K562 (cell line): Measurements from ENCODE around the gene RBM25. TPM values are rescaled to one million over a fixed set of nuclear protein-coding genes. Genes with fewer than 3 reads are reported as not detected.

Experiments used
- polyA plus RNA-seq, 8 experiments: library from polyadenylated mRNA; depleted of rRNA in 4 of 8; stranded (reverse) in 5 of 8; unstranded in 3 of 8; fragments of >200 nt; fragmentation: Nextera tagmentation in 2 of 8; fragmentation: Illumina TruSeq in 1 of 8; extraction: Ambion mirVana in 2 of 8; extraction: Trizol in 1 of 8; gene quantifications; 2 replicates each; pipeline versions ENCODE4 v1.2.1 to v1.2.3, GENCODE V29; 2011 to 2014; ENCODE audit warnings: inconsistent platforms in 1 of 8, missing spikeins in 1 of 8
- small RNA-seq: library from RNA; depleted of rRNA; stranded (forward); fragments of <200 nt; gene quantifications from one replicate; pipeline ENCODE3, GENCODE V24; 2014
- total RNA-seq, 7 experiments: library from RNA; depleted of rRNA in 6 of 7; stranded (reverse); fragments of >200 nt in 6 of 7; fragmentation: Illumina TruSeq in 2 of 7; extraction: Trizol in 2 of 7; gene quantifications; 2 replicates each; pipeline versions ENCODE4 v1.2.1 to v1.2.3, GENCODE V29; 2011 to 2021; ENCODE audit warnings: low replicate concordance in 1 of 7

RBM25 gene
- total and polyA plus RNA-seq, 9 of the 15 experiments (the other 6 are each of a cell fraction or from before 2014, with no cell fraction given), result 28.6 to 80.1 (median 48.1) TPM

Small RNAs within 50 kb of the gene (small RNA-seq; reads per million reads assigned to genes)
- gene RN7SL586P, result not detected

Other genes starting within 250 kb of the RBM25 start
- gene DPF3, start 164.4 kb upstream of the RBM25 start, total RNA-seq (2014; rRNA removed), result 1.0 and 4.9 TPM in 2 replicates
- gene DPF3, start 164.4 kb upstream of the RBM25 start, total RNA-seq (2014; rRNA removed; fragmentation: Illumina TruSeq; extraction: Trizol), result 0.64 and 1.2 TPM in 2 replicates
- gene DPF3, start 164.4 kb upstream of the RBM25 start, total RNA-seq (2015; rRNA removed; fragmentation: Illumina TruSeq; extraction: Trizol), result 1.3 and 2.1 TPM in 2 replicates
- gene DPF3, start 164.4 kb upstream of the RBM25 start, total RNA-seq (2021), result 1.1 and 1.7 TPM in 2 replicates
- gene DPF3, start 164.4 kb upstream of the RBM25 start, polyA plus RNA-seq (2011; rRNA removed), result 0.64 and 0.78 TPM in 2 replicates
- 1.0 and 1.1 TPM in 2 replicates for gene DPF3, start 164.4 kb upstream of the RBM25 start, polyA plus RNA-seq (2014; fragmentation: Illumina TruSeq; extraction: Trizol)
- gene DPF3, start 164.4 kb upstream of the RBM25 start, polyA plus RNA-seq (2014; fragmentation: Nextera tagmentation; extraction: Ambion mirVana), result under 1 TPM; 0.21 to 0.25 TPM
- gene DPF3, start 164.4 kb upstream of the RBM25 start, polyA plus RNA-seq (2014; rRNA removed), result 1.4 and 1.8 TPM in 2 replicates
- gene DCAF4, start 132.1 kb upstream of the RBM25 start, total RNA-seq (2014; rRNA removed), result 21.4 and 31.3 TPM in 2 replicates
- 18.8 and 22.9 TPM in 2 replicates for gene DCAF4, start 132.1 kb upstream of the RBM25 start, total RNA-seq (2014; rRNA removed; fragmentation: Illumina TruSeq; extraction: Trizol)
- gene DCAF4, start 132.1 kb upstream of the RBM25 start, total RNA-seq (2015; rRNA removed; fragmentation: Illumina TruSeq; extraction: Trizol), result 19.6 and 20.4 TPM in 2 replicates
- gene DCAF4, start 132.1 kb upstream of the RBM25 start, total RNA-seq (2021), result 27.9 and 28.2 TPM in 2 replicates
- gene DCAF4, start 132.1 kb upstream of the RBM25 start, polyA plus RNA-seq (2011; rRNA removed), result 26.9 and 31.8 TPM in 2 replicates
- gene DCAF4, start 132.1 kb upstream of the RBM25 start, polyA plus RNA-seq (2014; fragmentation: Illumina TruSeq; extraction: Trizol), result 40.3 and 49.2 TPM in 2 replicates
- 1 to 10 TPM; 2.7 to 3.8 TPM for gene DCAF4, start 132.1 kb upstream of the RBM25 start, polyA plus RNA-seq (2014; fragmentation: Nextera tagmentation; extraction: Ambion mirVana)
- 27.9 and 34.6 TPM in 2 replicates for gene DCAF4, start 132.1 kb upstream of the RBM25 start, polyA plus RNA-seq (2014; rRNA removed)
- 2.4 and 5.5 TPM in 2 replicates for gene ZFYVE1, start 31.4 kb upstream of the RBM25 start, total RNA-seq (2014; rRNA removed)
- 2.8 and 3.0 TPM in 2 replicates for gene ZFYVE1, start 31.4 kb upstream of the RBM25 start, total RNA-seq (2014; rRNA removed; fragmentation: Illumina TruSeq; extraction: Trizol)
- gene ZFYVE1, start 31.4 kb upstream of the RBM25 start, total RNA-seq (2015; rRNA removed; fragmentation: Illumina TruSeq; extraction: Trizol), result 2.4 and 2.5 TPM in 2 replicates
- gene ZFYVE1, start 31.4 kb upstream of the RBM25 start, total RNA-seq (2021), result 3.2 and 4.9 TPM in 2 replicates
- 4.4 and 5.0 TPM in 2 replicates for gene ZFYVE1, start 31.4 kb upstream of the RBM25 start, polyA plus RNA-seq (2011; rRNA removed)
- 3.1 and 3.4 TPM in 2 replicates for gene ZFYVE1, start 31.4 kb upstream of the RBM25 start, polyA plus RNA-seq (2014; fragmentation: Illumina TruSeq; extraction: Trizol)
- gene ZFYVE1, start 31.4 kb upstream of the RBM25 start, polyA plus RNA-seq (2014; fragmentation: Nextera tagmentation; extraction: Ambion mirVana), result 1 to 10 TPM in 1 of 2 experiments, under 1 TPM in 1; 0.62 to 1.1 TPM
- gene ZFYVE1, start 31.4 kb upstream of the RBM25 start, polyA plus RNA-seq (2014; rRNA removed), result 3.9 and 4.4 TPM in 2 replicates
- gene PSEN1, start 78.0 kb downstream of the RBM25 start, total RNA-seq (2014; rRNA removed), result 15.0 and 15.3 TPM in 2 replicates
- gene PSEN1, start 78.0 kb downstream of the RBM25 start, total RNA-seq (2014; rRNA removed; fragmentation: Illumina TruSeq; extraction: Trizol), result 14.3 and 16.2 TPM in 2 replicates
- gene PSEN1, start 78.0 kb downstream of the RBM25 start, total RNA-seq (2015; rRNA removed; fragmentation: Illumina TruSeq; extraction: Trizol), result 14.6 and 14.8 TPM in 2 replicates
- 18.7 and 22.2 TPM in 2 replicates for gene PSEN1, start 78.0 kb downstream of the RBM25 start, total RNA-seq (2021)
- 9.9 and 10.8 TPM in 2 replicates for gene PSEN1, start 78.0 kb downstream of the RBM25 start, polyA plus RNA-seq (2011; rRNA removed)
- gene PSEN1, start 78.0 kb downstream of the RBM25 start, polyA plus RNA-seq (2014; fragmentation: Illumina TruSeq; extraction: Trizol), result 20.1 and 25.2 TPM in 2 replicates
- 10 to 100 TPM in 1 of 2 experiments, 1 to 10 TPM in 1; 6.5 to 13.7 TPM for gene PSEN1, start 78.0 kb downstream of the RBM25 start, polyA plus RNA-seq (2014; fragmentation: Nextera tagmentation; extraction: Ambion mirVana)
- gene PSEN1, start 78.0 kb downstream of the RBM25 start, polyA plus RNA-seq (2014; rRNA removed), result 12.7 and 13.9 TPM in 2 replicates
- gene PAPLN, start 179.0 kb downstream of the RBM25 start, total RNA-seq (2014; rRNA removed), result 1.3 and 1.7 TPM in 2 replicates
- 1.2 and 1.4 TPM in 2 replicates for gene PAPLN, start 179.0 kb downstream of the RBM25 start, total RNA-seq (2014; rRNA removed; fragmentation: Illumina TruSeq; extraction: Trizol)
- 1.2 TPM in 2 replicates for gene PAPLN, start 179.0 kb downstream of the RBM25 start, total RNA-seq (2015; rRNA removed; fragmentation: Illumina TruSeq; extraction: Trizol)
- 2.2 and 2.9 TPM in 2 replicates for gene PAPLN, start 179.0 kb downstream of the RBM25 start, total RNA-seq (2021)
- 2.9 and 4.2 TPM in 2 replicates for gene PAPLN, start 179.0 kb downstream of the RBM25 start, polyA plus RNA-seq (2011; rRNA removed)
- 1.7 and 2.2 TPM in 2 replicates for gene PAPLN, start 179.0 kb downstream of the RBM25 start, polyA plus RNA-seq (2014; fragmentation: Illumina TruSeq; extraction: Trizol)
- gene PAPLN, start 179.0 kb downstream of the RBM25 start, polyA plus RNA-seq (2014; fragmentation: Nextera tagmentation; extraction: Ambion mirVana), result under 1 TPM; 0.43 to 0.56 TPM
- gene PAPLN, start 179.0 kb downstream of the RBM25 start, polyA plus RNA-seq (2014; rRNA removed), result 3.5 and 5.5 TPM in 2 replicates